HFF-Myc (cell line): ENCODE data around the gene CHL1.

ENCODE experiments used
- DNase-seq: peaks from one replicate; pipeline ENCODE4 v3.0.0-alpha.2; 2011; ENCODE audit warnings: low read depth; ENCODE audit errors: extremely low read depth
- H3K4me3 ChIP-seq: replicated peaks from 2 replicates; pipeline ENCODE4 v1.5.1; 2011; ENCODE audit warnings: low read depth, mild to moderate bottlenecking, control low read depth, low read length
- TF ChIP-seq, protein P1 (sequence below): IDR thresholded peaks from 2 replicates; pipeline ENCODE4 v1.5.1; 2012; ENCODE audit warnings: mild to moderate bottlenecking, low read depth, low read length, control low read depth; ENCODE audit errors: missing control alignments

Gene CHL1

DNA sequence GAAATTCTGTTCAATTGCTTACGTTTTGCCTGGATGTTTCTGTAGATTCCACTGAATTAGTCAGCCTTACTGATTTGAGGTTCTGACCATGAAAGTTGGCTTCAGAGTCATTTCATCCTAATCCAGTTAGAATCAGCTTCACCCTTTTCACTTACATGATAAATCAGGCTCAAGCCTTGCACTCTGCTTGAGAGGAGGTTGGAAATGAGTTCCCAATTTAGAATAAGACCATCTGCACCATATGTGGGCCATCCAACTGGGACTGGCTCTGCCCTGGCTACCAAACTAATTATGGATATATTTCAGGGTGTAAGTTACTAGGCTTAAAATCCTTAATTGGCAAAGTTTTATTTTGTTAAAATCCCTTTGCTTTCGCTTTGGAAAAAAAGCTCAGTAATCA, 255.7 kb downstream of the CHL1 start:
- no peak overlapping the region for H3K4me3 ChIP-seq
- DNase-seq: no peak
- TF ChIP-seq, protein P1, sequence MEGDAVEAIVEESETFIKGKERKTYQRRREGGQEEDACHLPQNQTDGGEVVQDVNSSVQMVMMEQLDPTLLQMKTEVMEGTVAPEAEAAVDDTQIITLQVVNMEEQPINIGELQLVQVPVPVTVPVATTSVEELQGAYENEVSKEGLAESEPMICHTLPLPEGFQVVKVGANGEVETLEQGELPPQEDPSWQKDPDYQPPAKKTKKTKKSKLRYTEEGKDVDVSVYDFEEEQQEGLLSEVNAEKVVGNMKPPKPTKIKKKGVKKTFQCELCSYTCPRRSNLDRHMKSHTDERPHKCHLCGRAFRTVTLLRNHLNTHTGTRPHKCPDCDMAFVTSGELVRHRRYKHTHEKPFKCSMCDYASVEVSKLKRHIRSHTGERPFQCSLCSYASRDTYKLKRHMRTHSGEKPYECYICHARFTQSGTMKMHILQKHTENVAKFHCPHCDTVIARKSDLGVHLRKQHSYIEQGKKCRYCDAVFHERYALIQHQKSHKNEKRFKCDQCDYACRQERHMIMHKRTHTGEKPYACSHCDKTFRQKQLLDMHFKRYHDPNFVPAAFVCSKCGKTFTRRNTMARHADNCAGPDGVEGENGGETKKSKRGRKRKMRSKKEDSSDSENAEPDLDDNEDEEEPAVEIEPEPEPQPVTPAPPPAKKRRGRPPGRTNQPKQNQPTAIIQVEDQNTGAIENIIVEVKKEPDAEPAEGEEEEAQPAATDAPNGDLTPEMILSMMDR: no peak

DNA sequence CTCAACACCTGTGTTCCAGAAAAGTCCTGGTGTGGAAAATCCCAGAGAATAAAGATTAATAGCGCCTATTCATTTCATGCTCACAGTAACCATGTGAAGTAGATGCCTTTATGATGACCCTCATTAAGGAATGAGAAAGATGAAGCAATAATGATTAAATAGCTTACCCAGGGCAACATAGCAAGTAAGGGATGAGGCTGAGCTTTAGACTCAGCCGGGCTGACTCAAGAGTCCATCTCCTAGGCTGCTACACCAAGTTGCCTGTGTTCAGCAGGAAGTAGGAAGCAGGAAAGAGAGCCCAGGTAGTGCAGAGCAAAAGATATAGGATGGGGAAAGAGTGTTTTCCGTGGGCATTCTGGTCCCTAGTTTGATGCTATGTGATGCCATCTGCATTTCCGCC, 256.5 kb downstream of the CHL1 start:
- DNase-seq: no peak
- TF ChIP-seq, protein P1: no peak
- H3K4me3 ChIP-seq: no peak overlapping the region

DNA sequence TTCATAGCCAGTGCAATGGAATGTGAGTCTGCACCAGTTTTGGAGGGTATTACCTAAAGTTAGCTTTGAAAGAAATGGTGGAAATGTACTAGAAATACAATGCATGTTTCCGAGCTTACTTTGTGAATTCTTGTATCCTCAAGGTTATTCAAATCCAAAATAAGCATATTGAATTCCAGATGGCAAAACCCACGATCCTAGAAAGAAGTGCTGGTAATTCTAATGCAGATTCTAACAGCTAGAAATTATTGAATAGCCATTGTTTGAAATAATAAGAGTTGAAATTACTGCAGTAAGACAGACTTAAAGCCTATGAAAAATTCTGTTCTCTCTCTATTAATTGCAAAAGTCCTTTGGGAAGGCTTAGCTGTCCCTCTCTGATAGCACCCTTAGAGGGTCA, 258.4 kb downstream of the CHL1 start:
- DNase-seq: no peak
- H3K4me3 ChIP-seq: no peak overlapping the region
- TF ChIP-seq, protein P1: no peak

- TF ChIP-seq, protein P1: no peak
- H3K4me3 ChIP-seq: no peak overlapping the region
- DNase-seq: no peak
Observed at GRCh38 chr3:458124-458523, 261.6 kb downstream of the CHL1 start.

DNA sequence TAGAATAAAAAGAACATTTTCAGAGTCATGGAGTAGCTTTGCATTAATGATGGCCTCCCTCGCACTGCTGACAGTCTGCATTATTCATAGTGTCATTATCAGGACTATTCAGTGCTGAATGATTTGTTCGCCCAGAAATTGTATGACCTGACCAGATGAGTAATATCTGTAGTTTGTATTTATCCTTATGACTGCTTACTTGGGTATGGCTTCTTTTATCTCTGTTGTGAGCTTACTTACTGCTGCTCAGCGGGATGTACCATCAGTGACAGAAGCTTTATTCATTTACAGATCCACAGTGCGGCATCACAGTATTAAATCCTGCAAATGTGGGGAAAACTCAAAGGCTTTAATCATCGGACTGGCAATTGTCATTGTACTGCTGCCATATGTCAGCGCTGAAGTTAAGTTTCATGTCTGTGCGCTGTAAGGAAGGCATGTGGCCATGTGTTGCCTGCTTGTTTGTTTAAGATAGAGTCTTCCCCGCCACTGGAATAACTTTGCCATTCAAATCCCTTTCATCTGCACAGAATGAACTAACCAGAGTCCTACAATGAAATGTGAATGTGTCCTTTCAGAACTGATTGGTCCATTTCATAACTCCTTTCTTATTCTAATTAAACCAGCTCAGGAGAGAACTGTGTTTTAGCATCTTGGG, 262.2 kb downstream of the CHL1 start:
- H3K4me3 ChIP-seq: no peak overlapping the region
- DNase-seq: no peak
- TF ChIP-seq, protein P1: no peak
